ENCODE data around the gene PEX26.

GRCh38 chr22:18114976-18115652 is 37.3 kb downstream of the PEX26 start:
- TF ChIP-seq, protein P1, sequence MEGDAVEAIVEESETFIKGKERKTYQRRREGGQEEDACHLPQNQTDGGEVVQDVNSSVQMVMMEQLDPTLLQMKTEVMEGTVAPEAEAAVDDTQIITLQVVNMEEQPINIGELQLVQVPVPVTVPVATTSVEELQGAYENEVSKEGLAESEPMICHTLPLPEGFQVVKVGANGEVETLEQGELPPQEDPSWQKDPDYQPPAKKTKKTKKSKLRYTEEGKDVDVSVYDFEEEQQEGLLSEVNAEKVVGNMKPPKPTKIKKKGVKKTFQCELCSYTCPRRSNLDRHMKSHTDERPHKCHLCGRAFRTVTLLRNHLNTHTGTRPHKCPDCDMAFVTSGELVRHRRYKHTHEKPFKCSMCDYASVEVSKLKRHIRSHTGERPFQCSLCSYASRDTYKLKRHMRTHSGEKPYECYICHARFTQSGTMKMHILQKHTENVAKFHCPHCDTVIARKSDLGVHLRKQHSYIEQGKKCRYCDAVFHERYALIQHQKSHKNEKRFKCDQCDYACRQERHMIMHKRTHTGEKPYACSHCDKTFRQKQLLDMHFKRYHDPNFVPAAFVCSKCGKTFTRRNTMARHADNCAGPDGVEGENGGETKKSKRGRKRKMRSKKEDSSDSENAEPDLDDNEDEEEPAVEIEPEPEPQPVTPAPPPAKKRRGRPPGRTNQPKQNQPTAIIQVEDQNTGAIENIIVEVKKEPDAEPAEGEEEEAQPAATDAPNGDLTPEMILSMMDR (conservative IDR thresholded peaks at IDR 0.05; ENCODE audit: low read length), result no peak
- no peak for TF ChIP-seq EZH2phosphoT487 (IDR thresholded peaks at IDR 0.05; ENCODE audit: borderline replicate concordance, low read depth, low read length)
